Natural killer cell (primary cell): Measurements from ENCODE around the gene ATP5F1D. TPM values are rescaled to one million over a fixed set of nuclear protein-coding genes. Genes with fewer than 3 reads are reported as not detected.

Source experiments
- ATAC-seq, 3 donors: fragments of 150-1000 bp in 2 of 3; fragments of 200-7000 bp in 1 of 3; cut with Tn5 transposase; 1 replicate in 1 of 3; 2 replicates in 2 of 3; pipeline ENCODE4 v1.10.0; 2021; ENCODE audit warnings: mild to moderate bottlenecking in 2 of 3, moderate library complexity in 2 of 3
- DNase-seq, 2 donors: peaks; one replicate each; pipeline versions ENCODE4 v3.0.0 to v3.0.0-alpha.2; 2013 to 2021; ENCODE audit warnings: mixed read lengths in 1 of 2
- H3K27ac ChIP-seq: one replicate; pipeline ENCODE4 v1.5.1; 2013; ENCODE audit warnings: mild to moderate bottlenecking, low read length
- H3K27me3 ChIP-seq: one replicate; pipeline ENCODE4 v1.6.1; 2013; ENCODE audit warnings: low read length; ENCODE audit not compliant: control insufficient read depth, insufficient read depth
- H3K36me3 ChIP-seq: one replicate; pipeline ENCODE4 v1.6.1; 2013; ENCODE audit warnings: low read length; ENCODE audit not compliant: control insufficient read depth, insufficient read depth
- H3K4me1 ChIP-seq: one replicate; pipeline ENCODE4 v1.6.1; 2013; ENCODE audit warnings: low read length; ENCODE audit not compliant: control insufficient read depth, insufficient read depth
- H3K4me3 ChIP-seq: one replicate; pipeline ENCODE4 v1.5.1; 2013; ENCODE audit warnings: low read length
- H3K9me3 ChIP-seq: one replicate; pipeline ENCODE4 v1.6.1; 2013; ENCODE audit warnings: low read length; ENCODE audit not compliant: control insufficient read depth, insufficient read depth
- H3K27ac Mint-ChIP-seq, 2 donors: one replicate each; pipeline ENCODE4 v1.8.0; 2022; ENCODE audit warnings: mild to moderate bottlenecking in 2 of 2, mixed read lengths in 2 of 2, moderate library complexity in 1 of 2
- H3K27me3 Mint-ChIP-seq, 2 donors: one replicate each; pipeline ENCODE4 v1.8.0; 2022; ENCODE audit warnings: low read depth in 2 of 2, mixed read lengths in 2 of 2
- H3K36me3 Mint-ChIP-seq: one replicate; pipeline ENCODE4 v1.8.0; 2022; ENCODE audit warnings: mixed read lengths
- H3K4me1 Mint-ChIP-seq, 2 donors: one replicate each; pipeline ENCODE4 v1.8.0; 2022; ENCODE audit warnings: mixed read lengths in 2 of 2
- H3K4me3 Mint-ChIP-seq: one replicate; pipeline ENCODE4 v1.8.0; 2022; ENCODE audit warnings: mild to moderate bottlenecking, moderate library complexity, mixed read lengths
- H3K9me3 Mint-ChIP-seq, 2 donors: one replicate each; pipeline ENCODE4 v1.8.0; 2022; ENCODE audit warnings: mixed read lengths in 2 of 2
- WGBS: methylation state at CpG from one replicate; pipeline ENCODE4 v1.1.7; 2013; ENCODE audit warnings: missing lambda C conversion rate; ENCODE audit not compliant: insufficient coverage; 5-methylcytosine and 5-hydroxymethylcytosine counted together
- intact Hi-C: fragments of 100-400 bp; cut with micrococcal nuclease; formaldehyde crosslinking; loops from one replicate; pipeline ENCODE4 v1.14.2; 2022
- total RNA-seq, 4 donors: library from RNA; stranded (reverse); fragments of 120-200 nt in 1 of 4; gene quantifications; one replicate each; pipeline versions ENCODE4 v1.2.3 to v1.2.4, GENCODE V29; 2013 to 2022
- TF ChIP-seq, protein P1 (sequence below): fragments of 200-600 bp; IDR thresholded peaks from one replicate; pipeline ENCODE4 v1.8.0; 2022; ENCODE audit warnings: antibody characterized with exemption

Gene ATP5F1D
- total RNA-seq, 3 donors from 2014 or later (not counting 1 experiment from before 2014, with no cell fraction given): 88.6 to 119 (median 104) TPM

DNA sequence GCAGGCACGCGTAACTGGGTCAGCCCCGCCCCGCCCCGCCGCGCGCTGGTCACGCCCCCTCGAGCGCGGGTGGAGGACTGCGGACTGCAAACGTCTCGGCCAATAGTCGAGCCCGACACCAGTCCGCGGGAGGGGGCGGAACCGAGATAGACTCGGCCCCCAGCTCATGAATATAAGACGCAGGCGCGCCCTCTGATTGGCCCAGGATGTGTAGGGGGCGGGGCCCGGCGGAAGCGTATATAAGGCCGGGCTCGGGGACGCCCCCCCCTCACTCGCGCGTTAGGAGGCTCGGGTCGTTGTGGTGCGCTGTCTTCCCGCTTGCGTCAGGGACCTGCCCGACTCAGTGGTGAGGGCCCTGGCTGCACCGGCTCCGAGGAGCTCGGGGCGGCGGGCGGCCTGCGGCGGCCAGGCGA lies 27.5 kb downstream of the ATP5F1D start, which contains the start of gene CIRBP:
Gene CIRBP (plus strand): TSS at position 268 of the 413 bp plus-strand sequence. CDS start 1,602 bp downstream, outside the sequence.
- peak within 1 kb of the TSS; percentile 94 for H3K4me3 Mint-ChIP-seq
- peaks cover 7% of the 10 kb centered on the region for H3K36me3 Mint-ChIP-seq
- H3K27me3 Mint-ChIP-seq: no peaks in the 10 kb centered on the region
- peaks cover 39% of the 10 kb centered on the region for H3K36me3 ChIP-seq
- intact Hi-C loops: no loop called here
- WGBS: under 1% methylated on average over 50 of the region's 50 CpGs
- TF ChIP-seq, protein P1, sequence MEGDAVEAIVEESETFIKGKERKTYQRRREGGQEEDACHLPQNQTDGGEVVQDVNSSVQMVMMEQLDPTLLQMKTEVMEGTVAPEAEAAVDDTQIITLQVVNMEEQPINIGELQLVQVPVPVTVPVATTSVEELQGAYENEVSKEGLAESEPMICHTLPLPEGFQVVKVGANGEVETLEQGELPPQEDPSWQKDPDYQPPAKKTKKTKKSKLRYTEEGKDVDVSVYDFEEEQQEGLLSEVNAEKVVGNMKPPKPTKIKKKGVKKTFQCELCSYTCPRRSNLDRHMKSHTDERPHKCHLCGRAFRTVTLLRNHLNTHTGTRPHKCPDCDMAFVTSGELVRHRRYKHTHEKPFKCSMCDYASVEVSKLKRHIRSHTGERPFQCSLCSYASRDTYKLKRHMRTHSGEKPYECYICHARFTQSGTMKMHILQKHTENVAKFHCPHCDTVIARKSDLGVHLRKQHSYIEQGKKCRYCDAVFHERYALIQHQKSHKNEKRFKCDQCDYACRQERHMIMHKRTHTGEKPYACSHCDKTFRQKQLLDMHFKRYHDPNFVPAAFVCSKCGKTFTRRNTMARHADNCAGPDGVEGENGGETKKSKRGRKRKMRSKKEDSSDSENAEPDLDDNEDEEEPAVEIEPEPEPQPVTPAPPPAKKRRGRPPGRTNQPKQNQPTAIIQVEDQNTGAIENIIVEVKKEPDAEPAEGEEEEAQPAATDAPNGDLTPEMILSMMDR: no peak
- peak within 1 kb of the TSS; percentile 86 for H3K27ac ChIP-seq
- H3K9me3 Mint-ChIP-seq: no peaks in the 10 kb centered on the region
- DNase-seq (peak; percentile 99 to 100), ATAC-seq (peak; percentile 79 to 94 (median 82))
- H3K9me3 ChIP-seq: no peaks in the 10 kb centered on the region
- H3K27me3 ChIP-seq: no peaks in the 10 kb centered on the region
- peak within 1 kb of the TSS; percentile 84 for H3K4me3 ChIP-seq
- H3K4me1 Mint-ChIP-seq: peaks cover 57 to 72% of the 10 kb centered on the region in 2 donors
- H3K27ac Mint-ChIP-seq: peak within 1 kb of the TSS; percentile 94 to 97
- H3K4me1 ChIP-seq: peaks cover 84% of the 10 kb centered on the region

DNA sequence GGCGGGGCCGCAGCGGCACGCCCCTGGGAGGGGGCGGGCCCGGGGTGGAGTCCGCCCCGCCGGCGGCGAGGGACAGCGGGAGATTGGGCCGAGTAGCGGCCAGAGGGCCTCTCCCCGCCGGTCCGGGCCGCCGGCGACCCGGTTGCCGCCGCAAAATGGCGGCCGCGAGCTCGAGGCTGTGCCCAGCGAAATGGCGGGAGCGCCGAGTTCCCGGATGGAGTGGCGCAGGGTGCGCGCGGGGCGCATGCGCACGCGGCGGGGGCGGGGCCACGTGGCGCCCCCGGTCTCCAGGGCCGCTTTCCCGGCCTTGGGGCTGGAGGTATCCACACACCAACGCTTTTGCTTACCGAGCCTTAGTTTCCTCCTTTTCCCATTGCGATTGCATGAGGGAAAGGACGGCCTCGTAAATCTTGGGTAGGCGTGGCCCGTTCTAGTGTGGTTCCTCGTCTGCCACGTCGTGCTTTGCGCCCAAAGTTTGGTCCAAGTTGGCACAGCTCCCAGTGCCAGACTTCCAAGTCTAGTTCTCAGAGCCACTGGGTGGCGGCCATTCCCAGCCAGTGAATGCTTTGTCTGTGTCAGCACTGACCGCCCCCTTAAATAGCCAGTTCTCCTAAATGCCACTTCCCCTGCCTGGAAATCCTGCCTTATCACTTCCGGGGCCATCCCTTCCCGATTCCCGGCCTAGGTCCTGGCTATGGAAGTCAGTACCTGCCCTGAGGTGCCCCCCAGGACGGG lies 28.1 kb downstream of the ATP5F1D start:
- Histone ChIP-seq H3K27ac (peak overlapping the region; percentile 86), H3K36me3 (peaks cover 45% of the 10 kb centered on the region), H3K4me1 (peaks cover 85% of the 10 kb centered on the region), H3K9me3 (no peaks in the 10 kb centered on the region), H3K4me3 (peak overlapping the region; percentile 84), H3K27me3 (no peaks in the 10 kb centered on the region)
- Mint-ChIP-seq H3K27ac (peak overlapping the region; percentile 94 to 97), H3K27me3 (no peaks in the 10 kb centered on the region), H3K9me3 (no peaks in the 10 kb centered on the region), H3K36me3 (peaks cover 7% of the 10 kb centered on the region), H3K4me3 (peak overlapping the region; percentile 94), H3K4me1 (peaks cover 57 to 73% of the 10 kb centered on the region in 2 donors)
- peak; percentile 88 to 94 for DNase-seq
- intact Hi-C loops: loop anchor here (10.0 kb wide), 1 partner anchor 225 kb away; the partner anchor contains the start of genes PCSK4 and REEP6
- peak; percentile 27 to 63 (median 49) for ATAC-seq
- TF ChIP-seq, protein P1: no peak
- under 1% methylated on average over 64 of the region's 64 CpGs for WGBS

DNA sequence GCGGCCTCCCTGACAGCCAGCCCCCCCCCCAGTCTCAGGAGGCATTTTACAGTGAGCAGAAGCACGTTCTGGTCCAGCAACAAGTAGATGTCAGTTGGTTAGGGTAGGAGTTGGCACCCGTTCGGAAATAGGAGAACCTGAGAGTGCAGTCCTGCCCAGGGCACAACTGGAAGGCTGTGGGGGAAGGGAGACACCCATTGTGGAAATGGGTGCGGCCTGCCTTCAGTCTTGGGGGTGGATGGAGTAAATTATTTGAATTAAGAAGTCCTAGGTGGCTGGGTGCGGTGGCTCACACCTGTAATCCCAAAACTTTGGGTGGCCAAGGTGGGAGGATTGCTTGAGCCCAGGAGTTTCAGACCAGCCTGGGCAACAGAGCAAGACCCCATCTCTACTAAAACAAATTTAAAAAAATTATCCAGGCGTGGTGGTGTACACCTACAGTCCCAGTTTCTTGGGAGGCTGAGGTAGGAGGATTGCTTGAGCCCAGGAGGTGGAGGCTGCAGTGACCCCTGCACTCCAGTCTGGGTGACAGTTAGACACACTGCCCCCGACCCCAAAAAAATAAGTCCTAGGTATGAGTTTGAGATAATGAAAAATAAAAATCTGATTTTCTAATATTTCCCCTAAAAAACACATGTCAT lies 28.8 kb downstream of the ATP5F1D start:
- H3K4me3 Mint-ChIP-seq: peak overlapping the region; percentile 94
- 21% methylated on average over 7 of the region's 8 CpGs for WGBS
- ATAC-seq: no peak
- H3K4me3 ChIP-seq: peak overlapping the region; percentile 84
- intact Hi-C loops: loop anchor here (10.0 kb wide), 1 partner anchor 224 kb away; the partner anchor contains the start of genes PCSK4 and REEP6
- H3K4me1 Mint-ChIP-seq: peaks cover 57 to 69% of the 10 kb centered on the region in 2 donors
- H3K27ac Mint-ChIP-seq: peak overlapping the region; percentile 88 to 94
- TF ChIP-seq, protein P1: no peak
- H3K36me3 ChIP-seq: peaks cover 48% of the 10 kb centered on the region
- H3K9me3 ChIP-seq: no peaks in the 10 kb centered on the region
- H3K9me3 Mint-ChIP-seq: no peaks in the 10 kb centered on the region
- peaks cover 7% of the 10 kb centered on the region for H3K36me3 Mint-ChIP-seq
- peaks cover 85% of the 10 kb centered on the region for H3K4me1 ChIP-seq
- H3K27ac ChIP-seq: peak overlapping the region; percentile 86
- DNase-seq: peak in 1 of 2 donors; percentile 49
- H3K27me3 Mint-ChIP-seq: no peaks in the 10 kb centered on the region
- no peaks in the 10 kb centered on the region for H3K27me3 ChIP-seq
